HCT116 (cell line): ENCODE measurements around the gene MYLK. TPM values are rescaled to one million over a fixed set of nuclear protein-coding genes. Genes with fewer than 3 reads are reported as not detected.

Experiments used
- ATAC-seq: fragments of 200-7000 bp; cut with Tn5 transposase; 2 replicates; pipeline ENCODE4 v1.9.1; 2020; ENCODE audit warnings: mild to moderate bottlenecking, moderate library complexity
- BruUV-seq: library from RNA; stranded (reverse); fragments of 400-500 nt; replicated peaks from 2 replicates; lab custom pipeline; 2021; lab: Mats Ljungman, UMichigan
- CTCF ChIA-PET: fragments of 300-600 bp; sonication (Branson Sonifier 250); formaldehyde crosslinking; loops from one replicate; lab custom pipeline; 2021; ENCODE audit warnings: antibody characterized with exemption; lab: Charles Lee
- POLR2A ChIA-PET: fragments of 300-600, 350-600 bp; sonication (Branson Sonifier 250); formaldehyde crosslinking; loops from one replicate; lab custom pipeline; 2021; ENCODE audit warnings: antibody characterized with exemption; lab: Charles Lee
- RAD21 ChIA-PET, 2 experiments: fragments of 300-600 bp; sonication (Branson Sonifier 250); formaldehyde crosslinking; loops; one replicate each; lab custom pipeline; 2023; ENCODE audit warnings: low total read pairs in 2 of 2; ENCODE audit not compliant: uncharacterized antibody in 2 of 2, unreplicated experiment in 2 of 2, low non-redundant PET in 1 of 2; lab: Charles Lee
- DNase-seq: peaks from one replicate; pipeline ENCODE4 v3.0.0-alpha.2; 2010; ENCODE audit warnings: low read depth, low spot score
- H2AFZ ChIP-seq: fragments of 200-600 bp; shearing (Covaris generic), sonication (generic); 2 replicates; pipeline ENCODE4 v1.6.1; 2017; ENCODE audit warnings: low read depth, mixed run types, mixed read lengths, antibody characterized with exemption, low read length; ENCODE audit not compliant: poor library complexity, severe bottlenecking
- H3K27ac ChIP-seq: 2 replicates; pipeline ENCODE4 v1.5.1; 2012; ENCODE audit warnings: low read depth, low read length
- H3K27me3 ChIP-seq: fragments of 200-600 bp; sonication (generic); 2 replicates; pipeline ENCODE4 v1.6.1; 2016; ENCODE audit warnings: mixed run types, low read length, mixed read lengths; ENCODE audit not compliant: insufficient read depth
- H3K36me3 ChIP-seq, 2 experiments: fragments of 200-500 bp in 1 of 2; fragments of 200-600 bp in 1 of 2; sonication (Bioruptor generic) in 1 of 2; sonication (generic) in 1 of 2; 2 replicates each; pipeline versions ENCODE4 v1.5.1 to v1.6.1; 2014 to 2016; ENCODE audit warnings: low read length in 2 of 2, inconsistent platforms in 1 of 2, mixed read lengths in 1 of 2, mixed run types in 1 of 2; ENCODE audit not compliant: insufficient read depth in 2 of 2, control insufficient read depth in 1 of 2
- H3K4me1 ChIP-seq, 2 experiments: fragments of 200-600 bp in 1 of 2; sonication (generic) in 1 of 2; 2 replicates each; pipeline versions ENCODE4 v1.5.1 to v1.6.1; 2012 to 2017; ENCODE audit warnings: low read length in 2 of 2, inconsistent platforms in 1 of 2, mild to moderate bottlenecking in 1 of 2, mixed read lengths in 1 of 2, mixed run types in 1 of 2, moderate library complexity in 1 of 2; ENCODE audit not compliant: insufficient read depth in 2 of 2, control insufficient read depth in 1 of 2
- H3K4me2 ChIP-seq: fragments of 200-600 bp; sonication (generic); 2 replicates; pipeline ENCODE4 v1.6.1; 2017; ENCODE audit warnings: mixed run types, low read length, mixed read lengths
- H3K4me3 ChIP-seq, 2 experiments: fragments of 200-600 bp in 1 of 2; sonication (generic) in 1 of 2; replicated peaks in 1 of 2; 2 replicates each; pipeline ENCODE4 v1.5.1; 2011 to 2016; ENCODE audit warnings: low read length in 2 of 2, control low read depth in 1 of 2, low read depth in 1 of 2, mild to moderate bottlenecking in 1 of 2, mixed read lengths in 1 of 2, mixed run types in 1 of 2
- H3K79me2 ChIP-seq: fragments of 200-600 bp; sonication (generic); 2 replicates; pipeline ENCODE4 v1.6.1; 2017; ENCODE audit warnings: mild to moderate bottlenecking, mixed run types, low read length, moderate library complexity, mixed read lengths; ENCODE audit not compliant: insufficient read depth
- H3K9ac ChIP-seq: fragments of 200-600 bp; sonication (generic); 2 replicates; pipeline ENCODE4 v1.6.1; 2016; ENCODE audit warnings: low read length, mixed read lengths
- H3K9me2 ChIP-seq: fragments of 200-600 bp; sonication (generic), shearing (Covaris generic); 2 replicates; pipeline ENCODE4 v1.6.1; 2017; ENCODE audit warnings: mixed run types, mild to moderate bottlenecking, moderate library complexity; ENCODE audit not compliant: insufficient read depth
- H3K9me3 ChIP-seq, 2 experiments: fragments of 200-500 bp in 1 of 2; fragments of 200-600 bp in 1 of 2; sonication (Bioruptor generic) in 1 of 2; sonication (generic) in 1 of 2; 2 replicates each; pipeline ENCODE4 v1.6.1; 2014 to 2017; ENCODE audit warnings: low read length in 2 of 2, mixed read lengths in 2 of 2, inconsistent platforms in 1 of 2, low read depth in 1 of 2, mild to moderate bottlenecking in 1 of 2, mixed run types in 1 of 2, moderate library complexity in 1 of 2; ENCODE audit not compliant: control insufficient read depth in 1 of 2, insufficient read depth in 1 of 2
- H4K20me1 ChIP-seq: fragments of 200-600 bp; sonication (generic), shearing (Covaris generic); 2 replicates; pipeline ENCODE4 v1.6.1; 2017; ENCODE audit warnings: mixed run types, mild to moderate bottlenecking, moderate library complexity; ENCODE audit not compliant: insufficient read depth
- ATF3 ChIP-seq: IDR thresholded peaks from 2 replicates; pipeline ENCODE4 v1.6.1; 2012
- CBX3 ChIP-seq: IDR thresholded peaks from 2 replicates; pipeline ENCODE4 v1.6.1; 2012; ENCODE audit warnings: low read depth
- CTCF ChIP-seq, 3 experiments: fragments of 200-600 bp in 1 of 3; sonication (generic) in 1 of 3; IDR thresholded peaks in 2 of 3; conservative IDR thresholded peaks in 1 of 3; 2 replicates each; pipeline ENCODE4 v1.5.1; 2012 to 2017; ENCODE audit warnings: low read depth in 2 of 3, low read length in 2 of 3, antibody characterized with exemption in 1 of 3, borderline replicate concordance in 1 of 3, control low read depth in 1 of 3, mild to moderate bottlenecking in 1 of 3, mixed read lengths in 1 of 3, mixed run types in 1 of 3, moderate library complexity in 1 of 3; ENCODE audit not compliant: insufficient read depth in 1 of 3
- EGR1 ChIP-seq: IDR thresholded peaks from 2 replicates; pipeline ENCODE4 v1.6.1; 2012; ENCODE audit warnings: low read depth
- EZH2 ChIP-seq: fragments of 200-600 bp; sonication (generic); IDR thresholded peaks from 2 replicates; pipeline ENCODE4 v1.6.1; 2017; ENCODE audit warnings: antibody characterized with exemption, mixed run types
- FOSL1 ChIP-seq: IDR thresholded peaks from 2 replicates; pipeline ENCODE4 v1.6.1; 2012; ENCODE audit warnings: low read depth
- JUND ChIP-seq: IDR thresholded peaks from 2 replicates; pipeline ENCODE4 v1.6.1; 2012
- ZBTB33 ChIP-seq: IDR thresholded peaks from 2 replicates; pipeline ENCODE4 v1.6.1; 2011; ENCODE audit warnings: mild to moderate bottlenecking, low read length, moderate library complexity; ENCODE audit not compliant: insufficient replicate concordance; ENCODE audit errors: extremely low read depth
- ZNF274 ChIP-seq: fragments of 200-500 bp; sonication (Bioruptor generic); IDR thresholded peaks from 2 replicates; pipeline ENCODE4 v1.6.1; 2014; ENCODE audit warnings: mild to moderate bottlenecking, low read depth, low read length, inconsistent platforms
- intact Hi-C: fragments of 100-400 bp; cut with micrococcal nuclease; formaldehyde crosslinking; loops from 2 replicates; pipeline ENCODE4 v1.10.0; 2022
- total RNA-seq: library from RNA; stranded (reverse); gene quantifications from one replicate; pipeline ENCODE4 v1.2.1, GENCODE V29; 2021; ENCODE audit not compliant: unreplicated experiment

The MYLK gene
- total RNA-seq, 1 experiment from 2014 or later, result 3.8 TPM

GRCh38 chr3:123914829-123915228 lies 30.7 kb upstream of the MYLK start:
- Histone ChIP-seq H3K4me3 (no peak overlapping the region), H3K9me3 (no peaks in the 10 kb centered on the region), H3K4me2 (no peak overlapping the region), H3K27ac (no peak overlapping the region), H3K79me2 (no peaks in the 10 kb centered on the region; the same call in 1 of the 2 replicates), H3K9ac (no peak overlapping the region), H2AFZ (no peak overlapping the region), H4K20me1 (no peaks in the 10 kb centered on the region), H3K4me1 (no peaks in the 10 kb centered on the region), H3K36me3 (peaks cover 6 to 7% of the 10 kb centered on the region in 2 experiments; a peak in 1 of 4 replicates), H3K9me2 (no peaks in the 10 kb centered on the region), H3K27me3 (no peaks in the 10 kb centered on the region)
- intact Hi-C loops, result no loop called here
- no peak for TF ChIP-seq ZNF274
- TF ChIP-seq EGR1, result no peak
- TF ChIP-seq ZBTB33, result no peak
- no peak for TF ChIP-seq FOSL1
- TF ChIP-seq ATF3, result no peak
- no peak for TF ChIP-seq JUND
- no peak for TF ChIP-seq CBX3
- TF ChIP-seq CTCF (IDR thresholded peaks at IDR 0.05 in 2 of 3, conservative IDR thresholded peaks at IDR 0.05 in 1 of 3; ENCODE audit: borderline replicate concordance in 1 of 3, insufficient read depth in 1 of 3, low read depth in 2 of 3, low read length in 2 of 3), result no peak
- TF ChIP-seq EZH2, result no peak
- RAD21 ChIA-PET, result no interaction called here
- ATAC-seq, result no peak
- POLR2A ChIA-PET, result no interaction called here
- CTCF ChIA-PET, result no interaction called here
- BruUV-seq, result TSS peak; percentile 10
- no peak for DNase-seq
